Measurements from ENCODE around the gene HOXA10.

DNA sequence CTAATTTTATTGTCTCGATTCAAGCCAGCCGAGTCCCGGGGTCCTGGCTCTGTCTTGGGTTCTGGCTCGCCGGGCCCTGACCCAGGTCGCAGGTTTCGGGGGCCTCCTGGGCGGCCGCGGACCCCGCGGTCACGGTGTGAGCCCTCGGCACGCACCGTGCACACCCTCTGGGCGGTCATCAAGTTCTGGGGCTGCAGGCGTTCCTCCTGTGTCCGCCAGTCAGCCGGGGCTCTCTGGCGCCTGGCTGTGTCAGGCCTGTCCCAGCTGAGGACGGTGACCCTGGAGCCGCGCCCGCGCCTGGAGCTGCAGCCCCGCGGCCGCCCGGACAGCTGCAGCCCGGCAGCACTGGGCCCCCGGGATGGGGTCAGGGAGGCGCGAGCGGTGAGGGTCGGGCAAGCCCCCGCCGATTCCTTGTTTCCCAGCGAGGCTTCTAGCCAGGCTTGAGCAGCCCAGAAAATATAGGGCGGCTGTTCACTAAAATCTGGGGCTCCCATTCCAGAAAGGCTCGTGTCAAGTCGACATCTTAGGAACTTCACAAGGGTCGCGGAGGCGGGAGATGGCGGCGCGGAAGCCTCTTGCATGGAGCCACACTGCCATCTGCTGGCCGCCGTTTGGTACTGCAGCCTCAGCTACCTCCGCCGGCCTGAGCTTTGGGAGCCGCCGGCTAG is 13.4 kb downstream of the HOXA10 start:
- TF ChIP-seq, protein P1, sequence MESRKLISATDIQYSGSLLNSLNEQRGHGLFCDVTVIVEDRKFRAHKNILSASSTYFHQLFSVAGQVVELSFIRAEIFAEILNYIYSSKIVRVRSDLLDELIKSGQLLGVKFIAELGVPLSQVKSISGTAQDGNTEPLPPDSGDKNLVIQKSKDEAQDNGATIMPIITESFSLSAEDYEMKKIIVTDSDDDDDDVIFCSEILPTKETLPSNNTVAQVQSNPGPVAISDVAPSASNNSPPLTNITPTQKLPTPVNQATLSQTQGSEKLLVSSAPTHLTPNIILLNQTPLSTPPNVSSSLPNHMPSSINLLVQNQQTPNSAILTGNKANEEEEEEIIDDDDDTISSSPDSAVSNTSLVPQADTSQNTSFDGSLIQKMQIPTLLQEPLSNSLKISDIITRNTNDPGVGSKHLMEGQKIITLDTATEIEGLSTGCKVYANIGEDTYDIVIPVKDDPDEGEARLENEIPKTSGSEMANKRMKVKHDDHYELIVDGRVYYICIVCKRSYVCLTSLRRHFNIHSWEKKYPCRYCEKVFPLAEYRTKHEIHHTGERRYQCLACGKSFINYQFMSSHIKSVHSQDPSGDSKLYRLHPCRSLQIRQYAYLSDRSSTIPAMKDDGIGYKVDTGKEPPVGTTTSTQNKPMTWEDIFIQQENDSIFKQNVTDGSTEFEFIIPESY (IDR thresholded peaks at IDR 0.05; ENCODE audit: extremely low read depth, insufficient replicate concordance, low read length) = no peak
- TF ChIP-seq, protein P2, sequence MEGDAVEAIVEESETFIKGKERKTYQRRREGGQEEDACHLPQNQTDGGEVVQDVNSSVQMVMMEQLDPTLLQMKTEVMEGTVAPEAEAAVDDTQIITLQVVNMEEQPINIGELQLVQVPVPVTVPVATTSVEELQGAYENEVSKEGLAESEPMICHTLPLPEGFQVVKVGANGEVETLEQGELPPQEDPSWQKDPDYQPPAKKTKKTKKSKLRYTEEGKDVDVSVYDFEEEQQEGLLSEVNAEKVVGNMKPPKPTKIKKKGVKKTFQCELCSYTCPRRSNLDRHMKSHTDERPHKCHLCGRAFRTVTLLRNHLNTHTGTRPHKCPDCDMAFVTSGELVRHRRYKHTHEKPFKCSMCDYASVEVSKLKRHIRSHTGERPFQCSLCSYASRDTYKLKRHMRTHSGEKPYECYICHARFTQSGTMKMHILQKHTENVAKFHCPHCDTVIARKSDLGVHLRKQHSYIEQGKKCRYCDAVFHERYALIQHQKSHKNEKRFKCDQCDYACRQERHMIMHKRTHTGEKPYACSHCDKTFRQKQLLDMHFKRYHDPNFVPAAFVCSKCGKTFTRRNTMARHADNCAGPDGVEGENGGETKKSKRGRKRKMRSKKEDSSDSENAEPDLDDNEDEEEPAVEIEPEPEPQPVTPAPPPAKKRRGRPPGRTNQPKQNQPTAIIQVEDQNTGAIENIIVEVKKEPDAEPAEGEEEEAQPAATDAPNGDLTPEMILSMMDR (IDR thresholded peaks at IDR 0.05 in 2 of 3, conservative IDR thresholded peaks at IDR 0.05 in 1 of 3; ENCODE audit: borderline replicate concordance in 1 of 3, insufficient read depth in 1 of 3, low read depth in 2 of 3, low read length in 2 of 3) = peak in 2 of 3 experiments; percentile 89 to 95; a peak in 4 of 6 replicates
- TF ChIP-seq POLR2A (IDR thresholded peaks at IDR 0.05; ENCODE audit: borderline replicate concordance, extremely low read depth, insufficient read depth, insufficient read length) = no peak
- peak; percentile 39; the same call in 1 of the 2 replicates for TF ChIP-seq POLR2AphosphoS5 (IDR thresholded peaks at IDR 0.05; ENCODE audit: low read depth, low read length)
- no peak for TF ChIP-seq JUND (IDR thresholded peaks at IDR 0.05)
- TF ChIP-seq FOSL1 (IDR thresholded peaks at IDR 0.05; ENCODE audit: low read depth) = no peak
